Measurements from ENCODE around the gene RNF13.

- TF ChIP-seq PATZ1 (CRISPR knock-in tag; IDR thresholded peaks at IDR 0.05; ENCODE audit: borderline replicate concordance) (no peak), PPARA (CRISPR knock-in tag; IDR thresholded peaks at IDR 0.05; ENCODE audit: borderline replicate concordance) (no peak), RARB (CRISPR knock-in tag; IDR thresholded peaks at IDR 0.05) (no peak), CREB5 (CRISPR knock-in tag; IDR thresholded peaks at IDR 0.05; ENCODE audit: low read depth) (no peak), BACH2 (CRISPR knock-in tag; IDR thresholded peaks at IDR 0.05; ENCODE audit: borderline replicate concordance) (no peak), CSDC2 (CRISPR knock-in tag; IDR thresholded peaks at IDR 0.05) (no peak), OSR1 (CRISPR knock-in tag; IDR thresholded peaks at IDR 0.05) (no peak), POU6F1 (CRISPR knock-in tag; IDR thresholded peaks at IDR 0.05; ENCODE audit: borderline replicate concordance, low read depth) (no peak), SNAI2 (CRISPR knock-in tag; IDR thresholded peaks at IDR 0.05) (no peak), ESRRG (CRISPR knock-in tag; IDR thresholded peaks at IDR 0.05) (no peak), ZC3H10 (CRISPR knock-in tag; IDR thresholded peaks at IDR 0.05) (no peak), ARNTL (CRISPR knock-in tag; IDR thresholded peaks at IDR 0.05; ENCODE audit: borderline replicate concordance, low read depth) (no peak), ISL1 (CRISPR knock-in tag; IDR thresholded peaks at IDR 0.05) (no peak), ZFP30 (CRISPR knock-in tag; IDR thresholded peaks at IDR 0.05) (no peak)
Measured at GRCh38 chr3:149983628-149984027, 170.6 kb downstream of the RNF13 start.

Data from SK-N-SH treated with all-trans-retinoic acid at 6 μM for 48 hours (cell line).